ENCODE data around the gene ADAMTS12. TPM values are rescaled to one million over a fixed set of nuclear protein-coding genes. Genes with fewer than 3 reads are reported as not detected.

The ADAMTS12 gene
- total RNA-seq, 3 donors from 2014 or later (not counting 1 experiment from before 2014, with no cell fraction given), result not detected

- Mint-ChIP-seq H3K27ac (no peak overlapping the region), H3K36me3 (no peaks in the 10 kb centered on the region), H3K27me3 (ENCODE audit: low read depth in 2 of 2) (peaks cover 25 to 50% of the 10 kb centered on the region in 2 donors), H3K4me1 (no peaks in the 10 kb centered on the region), H3K4me3 (no peak overlapping the region), H3K9me3 (no peaks in the 10 kb centered on the region)
- no peak overlapping the region for H3K4me3 ChIP-seq (ENCODE audit: low read length)
- H3K4me1 ChIP-seq (ENCODE audit: control insufficient read depth, insufficient read depth, low read length), result no peaks in the 10 kb centered on the region
- TF ChIP-seq CTCF (IDR thresholded peaks at IDR 0.05), result no peak
- ATAC-seq (no peak), DNase-seq (no peak)
- intact Hi-C loops (cut with micrococcal nuclease), result no loop called here
- no peak overlapping the region for H3K27ac ChIP-seq (ENCODE audit: low read length)
- peaks cover 12% of the 10 kb centered on the region for H3K27me3 ChIP-seq (ENCODE audit: control insufficient read depth, insufficient read depth, low read length)
- no peaks in the 10 kb centered on the region for H3K36me3 ChIP-seq (ENCODE audit: control insufficient read depth, insufficient read depth, low read length)
- 67% methylated on average over 1 of the region's 1 CpG for WGBS (ENCODE audit: insufficient coverage)
- no peaks in the 10 kb centered on the region for H3K9me3 ChIP-seq (ENCODE audit: control insufficient read depth, insufficient read depth, low read length)
These were observed 42.4 kb upstream of the ADAMTS12 start for GRCh38 chr5:33934176-33934575.

- H3K9me3 ChIP-seq (ENCODE audit: control insufficient read depth, insufficient read depth, low read length), result no peaks in the 10 kb centered on the region
- no peaks in the 10 kb centered on the region for H3K36me3 ChIP-seq (ENCODE audit: control insufficient read depth, insufficient read depth, low read length)
- H3K4me1 Mint-ChIP-seq, result no peaks in the 10 kb centered on the region
- H3K27ac Mint-ChIP-seq, result no peak overlapping the region
- DNase-seq, result no peak
- H3K9me3 Mint-ChIP-seq, result no peaks in the 10 kb centered on the region
- H3K27me3 Mint-ChIP-seq (ENCODE audit: low read depth in 2 of 2), result peaks cover 25 to 46% of the 10 kb centered on the region in 2 donors
- H3K36me3 Mint-ChIP-seq, result no peaks in the 10 kb centered on the region
- intact Hi-C loops (cut with micrococcal nuclease), result no loop called here
- no peak overlapping the region for H3K4me3 ChIP-seq (ENCODE audit: low read length)
- H3K4me1 ChIP-seq (ENCODE audit: control insufficient read depth, insufficient read depth, low read length), result no peaks in the 10 kb centered on the region
- no peak for ATAC-seq
- H3K27ac ChIP-seq (ENCODE audit: low read length), result no peak overlapping the region
- 84% methylated on average over 3 of the region's 3 CpGs for WGBS (ENCODE audit: insufficient coverage)
- H3K27me3 ChIP-seq (ENCODE audit: control insufficient read depth, insufficient read depth, low read length), result peaks cover 12% of the 10 kb centered on the region
- H3K4me3 Mint-ChIP-seq, result no peak overlapping the region
- TF ChIP-seq CTCF (IDR thresholded peaks at IDR 0.05), result no peak
These were observed 42.0 kb upstream of the ADAMTS12 start for GRCh38 chr5:33933723-33934169.

- no peak for DNase-seq
- peaks cover 17 to 41% of the 10 kb centered on the region in 2 donors for H3K27me3 Mint-ChIP-seq (ENCODE audit: low read depth in 2 of 2)
- WGBS (ENCODE audit: insufficient coverage), result 78% methylated on average over 5 of the region's 5 CpGs
- H3K27me3 ChIP-seq (ENCODE audit: control insufficient read depth, insufficient read depth, low read length), result peaks cover under 1% of the 10 kb centered on the region
- no peak for TF ChIP-seq CTCF (IDR thresholded peaks at IDR 0.05)
- no peak overlapping the region for H3K4me3 ChIP-seq (ENCODE audit: low read length)
- H3K9me3 ChIP-seq (ENCODE audit: control insufficient read depth, insufficient read depth, low read length), result no peaks in the 10 kb centered on the region
- H3K4me1 ChIP-seq (ENCODE audit: control insufficient read depth, insufficient read depth, low read length), result no peaks in the 10 kb centered on the region
- no peaks in the 10 kb centered on the region for H3K36me3 Mint-ChIP-seq
- no peak for ATAC-seq
- H3K4me1 Mint-ChIP-seq, result no peaks in the 10 kb centered on the region
- intact Hi-C loops (cut with micrococcal nuclease), result no loop called here
- H3K27ac Mint-ChIP-seq, result no peak overlapping the region
- no peaks in the 10 kb centered on the region for H3K36me3 ChIP-seq (ENCODE audit: control insufficient read depth, insufficient read depth, low read length)
- H3K4me3 Mint-ChIP-seq, result no peak overlapping the region
- no peak overlapping the region for H3K27ac ChIP-seq (ENCODE audit: low read length)
- no peaks in the 10 kb centered on the region for H3K9me3 Mint-ChIP-seq
These were observed 39.3 kb upstream of the ADAMTS12 start for GRCh38 chr5:33931136-33931535.
